GM10847 (cell line): ENCODE data around the gene LRRC25.

Source experiments
- POLR2A ChIP-seq: IDR thresholded peaks from 2 replicates; pipeline ENCODE4 v1.6.1; 2011; ENCODE audit not compliant: insufficient read length; ENCODE audit errors: extremely low read depth

The LRRC25 gene

DNA sequence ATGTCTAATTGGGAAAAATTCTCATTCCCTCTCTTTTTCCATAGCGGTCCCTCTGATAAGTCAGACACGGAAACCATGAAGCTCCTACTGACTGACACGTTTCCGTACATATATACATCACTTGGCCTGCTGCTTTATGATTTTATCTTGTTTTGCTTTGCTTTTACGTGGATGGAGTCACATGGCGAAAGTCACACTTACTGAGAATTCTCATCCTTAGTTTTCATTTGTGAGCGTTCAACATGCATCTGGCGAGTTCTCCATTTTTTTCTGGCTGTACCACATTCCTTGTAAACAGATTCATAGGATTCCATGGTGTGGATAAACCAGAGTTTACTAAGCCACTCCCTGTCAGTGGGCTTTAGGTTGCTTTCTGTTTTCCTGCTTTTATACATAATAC lies 35.8 kb downstream of the LRRC25 start:
- TF ChIP-seq POLR2A = no peak

DNA sequence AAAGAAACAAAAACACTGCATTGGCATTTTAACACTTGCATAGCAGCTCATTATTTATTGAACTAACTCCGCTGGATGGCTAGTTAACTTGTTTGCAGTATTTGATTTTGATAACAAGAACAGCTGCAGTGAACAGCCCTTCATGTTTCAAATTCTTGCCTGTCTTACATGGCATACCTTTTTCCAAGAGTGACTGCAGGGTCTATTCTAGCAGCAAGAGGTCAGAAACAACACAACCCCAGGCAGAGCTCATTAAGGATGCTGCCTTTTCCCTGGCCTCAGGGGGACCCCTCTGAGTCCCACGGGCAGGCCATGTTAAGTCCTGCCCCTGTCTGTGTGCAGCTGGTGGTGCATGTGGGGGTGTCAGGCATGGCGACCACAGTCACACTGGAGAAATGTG lies 40.4 kb downstream of the LRRC25 start:
- no peak for TF ChIP-seq POLR2A

DNA sequence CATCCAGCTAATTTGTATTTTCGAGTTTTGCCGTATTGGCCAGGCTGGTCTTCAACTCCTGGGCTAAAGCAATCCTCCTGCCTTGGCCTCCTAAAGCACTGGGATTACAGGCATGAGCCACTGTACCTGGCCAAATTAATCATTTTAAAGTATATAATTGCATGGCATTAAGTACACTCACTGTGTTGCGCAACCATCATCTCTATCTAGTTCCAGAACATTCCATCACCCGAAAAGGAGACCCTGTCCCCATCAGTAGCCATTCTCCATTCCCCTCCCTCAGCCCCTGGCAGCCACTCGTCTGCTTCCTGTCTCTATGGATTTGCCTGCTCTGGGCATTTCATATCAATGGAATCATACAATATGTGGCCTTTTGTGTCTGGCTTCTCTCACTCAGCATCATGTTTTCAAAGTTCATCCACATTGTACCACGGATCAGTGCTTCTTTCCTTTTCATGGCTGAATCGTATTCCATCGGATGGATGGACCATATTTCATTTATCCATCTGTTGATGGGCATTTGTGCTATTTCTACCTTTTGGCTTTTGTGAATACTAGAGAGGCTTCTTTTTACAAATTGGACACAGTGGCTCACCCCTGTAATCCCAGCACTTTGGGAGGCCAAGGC lies 43.9 kb downstream of the LRRC25 start:
- TF ChIP-seq POLR2A = no peak

DNA sequence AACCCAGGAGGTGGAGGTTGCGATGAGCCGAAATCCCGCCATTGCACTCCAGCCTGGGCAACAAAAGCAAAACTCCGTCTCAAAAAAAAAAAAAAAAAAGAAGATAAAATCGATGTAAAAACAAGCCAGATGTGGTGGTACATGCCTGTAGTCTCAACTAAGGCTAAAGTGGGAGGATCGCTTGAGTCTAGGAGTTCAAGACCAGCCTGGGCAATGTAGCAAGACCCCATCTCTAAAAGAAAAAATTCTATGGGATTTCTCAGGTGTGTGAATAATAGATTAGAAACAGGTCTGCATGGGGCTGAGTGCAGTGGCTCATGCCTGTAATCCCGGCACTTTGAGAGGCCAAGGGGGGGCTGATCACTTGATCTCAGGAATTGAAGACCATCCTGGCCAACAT lies 45.9 kb downstream of the LRRC25 start:
- TF ChIP-seq POLR2A = no peak

DNA sequence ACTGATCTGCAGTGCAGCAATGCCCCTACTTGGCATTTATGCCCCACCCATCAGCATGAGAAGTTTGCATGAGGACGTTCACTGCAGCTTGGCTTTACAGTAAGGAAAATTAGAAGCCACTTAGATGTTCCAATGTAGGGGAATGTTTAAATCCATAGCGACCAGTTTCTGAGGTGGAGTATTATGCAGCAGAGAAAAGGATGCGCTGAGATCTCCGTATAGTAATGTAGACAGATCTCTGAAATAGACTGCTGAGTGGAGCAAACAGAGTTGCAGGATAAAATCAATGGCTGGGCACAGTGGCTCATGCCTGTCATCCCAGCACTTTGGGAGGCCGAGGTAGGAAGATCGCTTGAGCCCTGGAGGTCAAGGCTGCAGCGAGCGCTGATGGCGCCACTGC lies 46.9 kb downstream of the LRRC25 start:
- TF ChIP-seq POLR2A = no peak

DNA sequence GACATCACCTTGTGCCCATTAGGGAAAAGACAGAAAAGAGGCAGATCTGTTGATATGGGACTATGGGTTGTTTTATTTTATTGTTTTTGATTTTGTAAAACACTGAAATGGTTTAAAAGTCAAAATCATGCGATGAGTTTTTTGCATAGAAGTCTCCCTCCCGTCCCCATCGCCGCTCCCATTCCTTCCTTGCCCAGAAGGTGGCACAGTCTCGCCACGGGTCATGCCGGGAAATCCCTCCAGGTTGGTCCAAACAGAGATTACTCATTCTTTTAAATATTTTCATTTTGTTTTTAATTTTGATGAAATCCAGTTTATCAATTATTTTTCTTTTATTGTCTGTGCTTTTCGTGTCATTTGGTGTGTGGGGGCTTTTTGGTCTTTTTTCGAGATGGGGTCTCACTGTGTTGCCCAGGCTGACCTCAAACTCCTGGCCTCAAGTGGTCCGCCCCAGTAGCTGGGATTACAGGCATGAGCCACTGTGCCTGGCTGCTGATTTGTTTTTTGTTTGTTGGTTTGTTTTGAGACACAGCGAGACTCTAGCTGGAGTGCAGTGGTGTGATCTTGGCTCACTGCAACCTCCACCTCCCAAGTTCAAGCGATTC lies 47.8 kb downstream of the LRRC25 start:
- no peak for TF ChIP-seq POLR2A

DNA sequence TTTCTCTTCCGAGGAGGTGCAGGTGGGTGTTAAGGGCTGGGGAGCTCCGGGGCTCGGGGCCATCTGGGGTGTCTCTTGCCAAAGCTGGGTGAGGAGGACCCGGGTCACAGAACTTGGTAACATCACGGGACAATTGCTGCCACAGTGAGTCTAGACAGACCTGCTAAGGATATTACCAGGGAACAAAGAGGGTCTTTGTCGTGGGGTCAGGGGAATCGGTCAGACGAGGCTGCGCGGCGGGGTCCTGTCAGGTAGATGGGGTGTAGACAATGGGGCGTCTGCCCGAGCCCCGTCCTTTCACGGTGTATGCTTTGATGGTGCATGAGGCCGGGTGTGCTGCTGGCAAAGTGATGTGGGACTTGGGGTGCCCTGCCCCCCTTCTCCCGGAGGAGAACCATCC lies 49.3 kb downstream of the LRRC25 start:
- TF ChIP-seq POLR2A = no peak

DNA sequence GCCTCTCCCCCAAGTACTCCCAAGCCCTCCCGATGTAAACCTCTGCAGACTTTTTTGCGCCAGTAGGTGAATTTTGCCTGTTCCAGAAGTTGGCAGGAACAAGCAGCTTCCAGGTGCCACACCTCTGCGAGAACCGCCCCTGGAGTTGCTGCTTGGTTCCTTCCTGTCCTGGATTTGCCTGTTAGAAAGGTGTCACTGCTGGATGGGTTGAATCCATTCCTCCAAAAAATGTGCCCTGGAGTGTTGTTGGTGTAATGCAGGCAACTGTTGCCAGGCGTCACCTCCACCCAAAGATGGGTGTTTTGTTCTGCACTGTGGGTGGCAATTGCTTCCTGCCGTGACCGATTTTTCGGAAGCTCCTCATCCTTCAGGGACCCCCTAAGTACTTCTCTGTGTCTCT lies 51.3 kb downstream of the LRRC25 start:
- no peak for TF ChIP-seq POLR2A

DNA sequence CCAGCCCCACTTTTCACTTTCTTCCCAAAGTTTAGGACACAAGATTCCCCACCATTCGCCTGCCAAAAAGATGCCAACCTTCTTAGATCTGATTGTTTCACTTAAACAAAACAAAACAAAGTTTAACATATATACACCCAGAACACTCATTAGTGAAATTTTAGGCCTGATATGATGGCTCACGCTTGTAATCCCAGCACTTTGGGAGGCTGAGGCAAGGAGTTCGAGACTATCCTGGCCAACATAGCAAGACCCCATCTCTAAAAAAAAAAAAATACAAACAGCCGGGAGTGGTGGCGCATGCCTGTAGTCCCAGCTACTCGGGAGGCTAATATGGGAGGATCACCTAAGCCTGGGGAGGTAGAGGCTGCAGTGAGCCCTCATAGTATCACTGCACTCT lies 52.1 kb downstream of the LRRC25 start:
- TF ChIP-seq POLR2A = no peak

DNA sequence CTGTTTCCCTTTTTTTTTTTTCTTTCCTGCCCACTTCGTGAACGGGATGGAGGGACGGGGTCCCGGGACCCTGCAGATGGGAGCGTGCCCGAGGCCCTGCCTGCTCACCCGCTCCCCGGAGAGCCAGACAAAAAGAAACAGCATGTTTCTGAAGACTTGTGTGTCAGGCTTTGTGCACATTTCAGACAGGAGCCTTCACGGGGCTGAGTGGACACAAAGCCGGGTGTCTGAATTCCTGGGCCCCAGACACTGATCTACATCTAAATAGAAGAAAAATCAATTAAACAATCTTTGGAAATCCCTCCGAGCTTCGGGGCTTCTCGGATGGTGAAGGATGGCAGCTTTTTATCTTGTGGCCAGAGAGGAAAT lies 52.9 kb downstream of the LRRC25 start:
- no peak for TF ChIP-seq POLR2A

DNA sequence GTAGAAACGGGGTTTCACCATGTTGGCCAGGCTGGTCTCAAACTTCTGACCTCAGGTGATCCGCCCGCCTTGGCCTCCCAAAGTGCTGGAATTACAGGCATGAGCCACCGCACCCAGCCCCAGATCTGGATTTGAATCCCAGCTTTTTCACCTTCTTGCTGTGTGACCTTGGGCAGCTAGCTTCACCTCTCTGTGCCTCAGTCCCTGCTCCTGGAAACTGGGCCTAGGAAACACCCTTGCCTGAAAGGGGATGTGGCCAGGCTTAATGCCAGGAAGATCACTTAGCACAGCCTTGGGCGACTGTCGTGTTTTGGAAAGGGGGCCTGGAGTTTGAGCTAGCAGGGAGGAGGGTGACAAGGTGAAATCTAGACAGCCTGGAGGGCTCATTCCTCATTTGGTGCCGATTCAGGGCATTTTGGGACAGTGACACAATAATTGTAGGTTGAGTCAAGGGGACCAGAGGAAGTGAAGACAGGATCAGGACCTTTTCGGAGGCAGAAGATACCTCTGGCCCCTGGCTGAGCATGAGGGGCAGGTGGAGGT lies 55.3 kb downstream of the LRRC25 start:
- TF ChIP-seq POLR2A = no peak
